OCI-LY7 (cell line): ENCODE results near the gene VWA7.

Source experiments
- EZH2phosphoT487 ChIP-seq: fragments of 200-600 bp; sonication (generic); IDR thresholded peaks from 2 replicates; pipeline ENCODE4 v1.6.1; 2018; ENCODE audit warnings: low read depth, borderline replicate concordance, mild to moderate bottlenecking, mixed run types, antibody characterized with exemption, low read length, moderate library complexity, mixed read lengths
- TF ChIP-seq, protein P1 (sequence below): fragments of 200-600 bp; sonication (generic); conservative IDR thresholded peaks from 2 replicates; pipeline ENCODE4 v1.5.1; 2014; ENCODE audit warnings: mild to moderate bottlenecking, antibody characterized with exemption, low read length, moderate library complexity, mixed read lengths

DNA sequence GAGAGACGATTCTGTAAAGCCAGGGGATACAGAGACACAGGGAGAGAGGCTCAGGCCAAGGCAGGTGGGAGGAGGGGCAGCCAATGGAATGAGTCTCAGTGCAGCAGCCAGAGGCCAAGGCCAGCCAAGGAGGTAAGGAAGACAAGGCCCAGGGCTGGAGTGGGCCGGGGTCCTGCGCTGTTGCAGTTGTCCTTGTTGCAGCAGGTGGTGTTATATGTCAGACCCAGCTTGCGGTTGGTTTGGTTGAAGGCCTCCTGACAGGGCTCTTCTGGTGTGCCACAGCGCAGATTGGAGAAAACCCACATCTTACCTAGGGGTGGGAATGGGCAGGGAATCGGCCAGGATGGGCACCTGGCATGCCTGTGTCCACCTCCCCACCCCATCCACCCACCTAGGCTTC is 58.1 kb downstream of the VWA7 start:
- TF ChIP-seq, protein P1, sequence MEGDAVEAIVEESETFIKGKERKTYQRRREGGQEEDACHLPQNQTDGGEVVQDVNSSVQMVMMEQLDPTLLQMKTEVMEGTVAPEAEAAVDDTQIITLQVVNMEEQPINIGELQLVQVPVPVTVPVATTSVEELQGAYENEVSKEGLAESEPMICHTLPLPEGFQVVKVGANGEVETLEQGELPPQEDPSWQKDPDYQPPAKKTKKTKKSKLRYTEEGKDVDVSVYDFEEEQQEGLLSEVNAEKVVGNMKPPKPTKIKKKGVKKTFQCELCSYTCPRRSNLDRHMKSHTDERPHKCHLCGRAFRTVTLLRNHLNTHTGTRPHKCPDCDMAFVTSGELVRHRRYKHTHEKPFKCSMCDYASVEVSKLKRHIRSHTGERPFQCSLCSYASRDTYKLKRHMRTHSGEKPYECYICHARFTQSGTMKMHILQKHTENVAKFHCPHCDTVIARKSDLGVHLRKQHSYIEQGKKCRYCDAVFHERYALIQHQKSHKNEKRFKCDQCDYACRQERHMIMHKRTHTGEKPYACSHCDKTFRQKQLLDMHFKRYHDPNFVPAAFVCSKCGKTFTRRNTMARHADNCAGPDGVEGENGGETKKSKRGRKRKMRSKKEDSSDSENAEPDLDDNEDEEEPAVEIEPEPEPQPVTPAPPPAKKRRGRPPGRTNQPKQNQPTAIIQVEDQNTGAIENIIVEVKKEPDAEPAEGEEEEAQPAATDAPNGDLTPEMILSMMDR = no peak
- TF ChIP-seq EZH2phosphoT487 = no peak
